ENCODE results near the gene GYS1. TPM values are rescaled to one million over a fixed set of nuclear protein-coding genes. Genes with fewer than 3 reads are reported as not detected.

Gene GYS1
- total and polyA plus RNA-seq, 2 donors (not counting 1 experiment from before 2014, with no cell fraction given), result 31.2 to 42.8 TPM

- Histone ChIP-seq H3K27ac (ENCODE audit: insufficient read depth, low read length) (no peak overlapping the region), H3K9ac (ENCODE audit: insufficient read depth, low read length) (no peak overlapping the region), H3K27me3 (ENCODE audit: control insufficient read depth, insufficient read depth, low read length) (no peaks in the 10 kb centered on the region), H2AFZ (ENCODE audit: low read length) (no peak overlapping the region), H3K4me2 (ENCODE audit: extremely low read depth, insufficient read depth, low read length) (no peak overlapping the region), H3K4me3 (replicated peaks in 1 of 4; ENCODE audit: control extremely low read depth in 1 of 4, insufficient read depth in 1 of 4, low read depth in 3 of 4, low read length in 4 of 4) (no peak overlapping the region), H3K9me3 (ENCODE audit: control insufficient read depth, insufficient read depth, low read depth, low read length) (no peaks in the 10 kb centered on the region), H3K36me3 (ENCODE audit: control insufficient read depth, insufficient read depth, low read length) (peaks cover 19% of the 10 kb centered on the region), H4K20me1 (ENCODE audit: control insufficient read depth, extremely low read depth, insufficient read depth, low read length) (no peaks in the 10 kb centered on the region), H3K4me1 (ENCODE audit: control insufficient read depth, extremely low read depth, insufficient read depth, low read length) (peaks cover 14% of the 10 kb centered on the region), H3K79me2 (ENCODE audit: control insufficient read depth, insufficient read depth, low read length) (peaks cover 30% of the 10 kb centered on the region)
- TF ChIP-seq EZH2 (IDR thresholded peaks at IDR 0.05; ENCODE audit: low read length, missing control alignments), result no peak
- no peak for TF ChIP-seq CTCF (conservative IDR thresholded peaks at IDR 0.05 in 1 of 2, IDR thresholded peaks at IDR 0.05 in 1 of 2; ENCODE audit: low read depth in 1 of 2, low read length in 2 of 2)
- DNase-seq (ENCODE audit: low read depth in 2 of 2), result no peak
Measured at GRCh38 chr19:48988286-48988685, 4.8 kb downstream of the GYS1 start.

- Histone ChIP-seq H3K79me2 (ENCODE audit: control insufficient read depth, insufficient read depth, low read length) (peaks cover 23% of the 10 kb centered on the region), H3K36me3 (ENCODE audit: control insufficient read depth, insufficient read depth, low read length) (peaks cover 21% of the 10 kb centered on the region)
Measured at GRCh38 chr19:48987323-48987722, 5.8 kb downstream of the GYS1 start.

GRCh38 chr19:48986211-48986610, 6.9 kb downstream of the GYS1 start:
- Histone ChIP-seq H3K9me3 (ENCODE audit: control insufficient read depth, insufficient read depth, low read depth, low read length) (no peaks in the 10 kb centered on the region), H3K4me3 (replicated peaks in 1 of 4; ENCODE audit: control extremely low read depth in 1 of 4, insufficient read depth in 1 of 4, low read depth in 3 of 4, low read length in 4 of 4) (no peak overlapping the region), H3K36me3 (ENCODE audit: control insufficient read depth, insufficient read depth, low read length) (peaks cover 26% of the 10 kb centered on the region), H3K9ac (ENCODE audit: insufficient read depth, low read length) (no peak overlapping the region), H3K4me2 (ENCODE audit: extremely low read depth, insufficient read depth, low read length) (no peak overlapping the region), H3K27ac (ENCODE audit: insufficient read depth, low read length) (no peak overlapping the region), H3K79me2 (ENCODE audit: control insufficient read depth, insufficient read depth, low read length) (peaks cover 12% of the 10 kb centered on the region), H2AFZ (ENCODE audit: low read length) (no peak overlapping the region), H3K27me3 (ENCODE audit: control insufficient read depth, insufficient read depth, low read length) (no peaks in the 10 kb centered on the region), H3K4me1 (ENCODE audit: control insufficient read depth, extremely low read depth, insufficient read depth, low read length) (peaks cover 10% of the 10 kb centered on the region), H4K20me1 (ENCODE audit: control insufficient read depth, extremely low read depth, insufficient read depth, low read length) (no peaks in the 10 kb centered on the region)
- DNase-seq (ENCODE audit: low read depth in 2 of 2), result no peak
- TF ChIP-seq EZH2 (IDR thresholded peaks at IDR 0.05; ENCODE audit: low read length, missing control alignments) (no peak), CTCF (conservative IDR thresholded peaks at IDR 0.05 in 1 of 2, IDR thresholded peaks at IDR 0.05 in 1 of 2; ENCODE audit: low read depth in 1 of 2, low read length in 2 of 2) (no peak)

More at GRCh38 chr19:48987323-48987722, 5.8 kb downstream of the GYS1 start:
- no peak overlapping the region for H3K27ac ChIP-seq (ENCODE audit: insufficient read depth, low read length)
- H4K20me1 ChIP-seq (ENCODE audit: control insufficient read depth, extremely low read depth, insufficient read depth, low read length), result no peaks in the 10 kb centered on the region
- H3K4me1 ChIP-seq (ENCODE audit: control insufficient read depth, extremely low read depth, insufficient read depth, low read length), result peaks cover 14% of the 10 kb centered on the region
- no peak overlapping the region for H3K4me3 ChIP-seq (replicated peaks in 1 of 4; ENCODE audit: control extremely low read depth in 1 of 4, insufficient read depth in 1 of 4, low read depth in 3 of 4, low read length in 4 of 4)
- no peak for TF ChIP-seq EZH2 (IDR thresholded peaks at IDR 0.05; ENCODE audit: low read length, missing control alignments)
- no peaks in the 10 kb centered on the region for H3K9me3 ChIP-seq (ENCODE audit: control insufficient read depth, insufficient read depth, low read depth, low read length)
- no peak overlapping the region for H3K9ac ChIP-seq (ENCODE audit: insufficient read depth, low read length)
- no peak overlapping the region for H3K4me2 ChIP-seq (ENCODE audit: extremely low read depth, insufficient read depth, low read length)
- no peak for DNase-seq (ENCODE audit: low read depth in 2 of 2)
- no peaks in the 10 kb centered on the region for H3K27me3 ChIP-seq (ENCODE audit: control insufficient read depth, insufficient read depth, low read length)
- H2AFZ ChIP-seq (ENCODE audit: low read length), result no peak overlapping the region

Data from fibroblast of lung (primary cell).